Measurements from ENCODE around the gene RNF180.

The RNF180 gene

GRCh38 chr5:64417390-64417789, 251.7 kb downstream of the RNF180 start:
- no peak overlapping the region for H2AFZ ChIP-seq (ENCODE audit: low read length)
- H3K27me3 ChIP-seq (ENCODE audit: insufficient read depth, low read length, poor library complexity, severe bottlenecking): no peaks in the 10 kb centered on the region
- no peak overlapping the region for H3K4me2 ChIP-seq (ENCODE audit: low read depth, low read length, poor library complexity, severe bottlenecking)
- H3K9ac ChIP-seq (ENCODE audit: low read depth, low read length, poor library complexity, severe bottlenecking): no peak overlapping the region
- TF ChIP-seq CTCF (conservative IDR thresholded peaks at IDR 0.05; ENCODE audit: low read length) (no peak), EZH2phosphoT487 (IDR thresholded peaks at IDR 0.05; ENCODE audit: borderline replicate concordance) (no peak)
- no peaks in the 10 kb centered on the region for H3K36me3 ChIP-seq (ENCODE audit: insufficient read depth, low read length)
- no peaks in the 10 kb centered on the region for H3F3A ChIP-seq (ENCODE audit: low read depth)
- no peaks in the 10 kb centered on the region for H4K20me1 ChIP-seq (ENCODE audit: insufficient read depth, low read length, poor library complexity, severe bottlenecking)
- H3K79me2 ChIP-seq (ENCODE audit: insufficient read depth, low read length): no peaks in the 10 kb centered on the region
- H3K9me2 ChIP-seq (replicated peaks; ENCODE audit: low read depth, low read length): no peaks in the 10 kb centered on the region
- H3K9me3 ChIP-seq (ENCODE audit: insufficient read depth, low read depth, low read length): no peaks in the 10 kb centered on the region
- no peak overlapping the region for H3K4me3 ChIP-seq (ENCODE audit: low read length, poor library complexity, severe bottlenecking)
- no peaks in the 10 kb centered on the region for H3K4me1 ChIP-seq (ENCODE audit: insufficient read depth, low read length, poor library complexity, severe bottlenecking)

DNA sequence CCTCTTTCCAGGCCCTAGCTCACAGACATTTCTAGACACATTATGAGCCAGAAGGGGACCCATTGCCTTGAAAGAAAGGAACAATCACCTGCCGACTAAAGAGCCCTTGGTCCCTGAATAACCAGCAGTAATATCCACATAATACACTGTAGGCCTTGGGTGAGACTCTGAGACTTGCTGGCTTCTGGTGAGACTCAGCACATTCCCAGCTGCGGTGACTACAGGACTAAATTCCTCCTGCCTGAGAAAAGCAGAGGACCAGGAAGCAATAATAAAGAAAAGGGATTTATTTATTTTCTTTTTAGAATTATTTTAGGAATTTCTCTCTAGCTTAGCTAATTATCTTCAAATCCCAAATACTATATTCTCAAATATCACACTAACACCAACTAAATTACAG, 252.4 kb downstream of the RNF180 start:
- Histone ChIP-seq H3K79me2 (ENCODE audit: insufficient read depth, low read length) (no peaks in the 10 kb centered on the region), H3K27me3 (ENCODE audit: insufficient read depth, low read length, poor library complexity, severe bottlenecking) (no peaks in the 10 kb centered on the region), H3K4me1 (ENCODE audit: insufficient read depth, low read length, poor library complexity, severe bottlenecking) (no peaks in the 10 kb centered on the region), H3K9ac (ENCODE audit: low read depth, low read length, poor library complexity, severe bottlenecking) (no peak overlapping the region), H3K4me2 (ENCODE audit: low read depth, low read length, poor library complexity, severe bottlenecking) (no peak overlapping the region), H3K36me3 (ENCODE audit: insufficient read depth, low read length) (no peaks in the 10 kb centered on the region), H4K20me1 (ENCODE audit: insufficient read depth, low read length, poor library complexity, severe bottlenecking) (no peaks in the 10 kb centered on the region), H2AFZ (ENCODE audit: low read length) (no peak overlapping the region), H3F3A (ENCODE audit: low read depth) (no peaks in the 10 kb centered on the region), H3K9me2 (replicated peaks; ENCODE audit: low read depth, low read length) (no peaks in the 10 kb centered on the region), H3K9me3 (ENCODE audit: insufficient read depth, low read depth, low read length) (no peaks in the 10 kb centered on the region), H3K4me3 (ENCODE audit: low read length, poor library complexity, severe bottlenecking) (no peak overlapping the region)
- no peak for TF ChIP-seq CTCF (conservative IDR thresholded peaks at IDR 0.05; ENCODE audit: low read length)
- TF ChIP-seq EZH2phosphoT487 (IDR thresholded peaks at IDR 0.05; ENCODE audit: borderline replicate concordance): no peak

Data from Loucy (cell line).